Activated naive CD8-positive, alpha-beta T cell (primary cell): ENCODE data around the gene GRIK4.

Experiments used
- H3K27ac Mint-ChIP-seq: one replicate; pipeline ENCODE4 v1.8.0; 2021; ENCODE audit warnings: mixed read lengths
- H3K27me3 Mint-ChIP-seq: one replicate; pipeline ENCODE4 v1.8.0; 2021; ENCODE audit warnings: mixed read lengths
- H3K36me3 Mint-ChIP-seq: one replicate; pipeline ENCODE4 v1.8.0; 2021; ENCODE audit warnings: mixed read lengths
- H3K4me1 Mint-ChIP-seq: one replicate; pipeline ENCODE4 v1.8.0; 2021; ENCODE audit warnings: low read depth, mixed read lengths
- H3K4me3 Mint-ChIP-seq: one replicate; pipeline ENCODE4 v1.8.0; 2021; ENCODE audit warnings: mild to moderate bottlenecking, mixed read lengths
- H3K9me3 Mint-ChIP-seq: one replicate; pipeline ENCODE4 v1.8.0; 2021; ENCODE audit warnings: low read depth, mixed read lengths

The GRIK4 gene

DNA sequence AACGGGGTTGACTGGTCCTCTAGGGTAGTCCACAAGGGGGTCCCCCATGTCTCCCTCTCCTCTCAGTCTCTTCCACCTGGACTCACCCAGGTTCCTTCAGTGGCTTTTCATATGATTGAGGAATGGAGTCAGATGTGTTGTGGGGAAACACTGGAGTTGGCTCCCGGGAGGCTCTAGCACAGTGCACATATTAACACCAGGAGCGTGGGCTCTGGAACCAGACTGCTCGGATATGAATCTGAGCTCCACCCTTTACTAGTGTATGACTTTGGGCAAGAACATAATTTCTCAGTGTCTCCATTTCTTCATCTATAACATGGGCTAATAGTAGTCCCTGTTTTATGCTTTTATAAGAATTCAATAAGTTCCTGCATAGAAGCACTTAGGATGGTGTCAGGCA, 157.0 kb downstream of the GRIK4 start:
- no peak overlapping the region for H3K27ac Mint-ChIP-seq
- no peak overlapping the region for H3K4me3 Mint-ChIP-seq
- H3K9me3 Mint-ChIP-seq, result no peaks in the 10 kb centered on the region
- no peaks in the 10 kb centered on the region for H3K4me1 Mint-ChIP-seq
- H3K36me3 Mint-ChIP-seq, result no peaks in the 10 kb centered on the region
- H3K27me3 Mint-ChIP-seq, result peaks cover 8% of the 10 kb centered on the region

DNA sequence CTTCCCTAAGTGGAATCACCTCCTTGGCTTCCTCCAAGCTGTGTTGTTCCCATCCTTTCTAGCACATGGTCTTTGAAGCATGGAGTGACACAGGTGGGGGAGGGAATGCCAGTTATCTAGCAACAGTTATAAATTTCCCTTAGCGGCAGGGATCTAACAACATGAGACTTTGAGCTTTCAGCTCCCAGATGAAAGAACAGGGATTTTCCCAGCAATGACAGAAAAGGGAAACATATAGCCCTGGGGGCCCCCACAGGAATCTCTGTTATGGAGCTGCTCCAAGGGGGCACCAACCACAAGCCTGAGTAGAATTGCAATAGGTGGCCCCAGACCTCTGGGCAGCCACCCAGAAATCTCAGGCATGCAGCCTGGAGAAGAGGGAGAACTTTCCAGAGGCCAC, 163.0 kb downstream of the GRIK4 start:
- Mint-ChIP-seq H3K36me3 (no peaks in the 10 kb centered on the region), H3K9me3 (no peaks in the 10 kb centered on the region), H3K4me1 (no peaks in the 10 kb centered on the region), H3K4me3 (no peak overlapping the region), H3K27me3 (peaks cover 12% of the 10 kb centered on the region), H3K27ac (no peak overlapping the region)

DNA sequence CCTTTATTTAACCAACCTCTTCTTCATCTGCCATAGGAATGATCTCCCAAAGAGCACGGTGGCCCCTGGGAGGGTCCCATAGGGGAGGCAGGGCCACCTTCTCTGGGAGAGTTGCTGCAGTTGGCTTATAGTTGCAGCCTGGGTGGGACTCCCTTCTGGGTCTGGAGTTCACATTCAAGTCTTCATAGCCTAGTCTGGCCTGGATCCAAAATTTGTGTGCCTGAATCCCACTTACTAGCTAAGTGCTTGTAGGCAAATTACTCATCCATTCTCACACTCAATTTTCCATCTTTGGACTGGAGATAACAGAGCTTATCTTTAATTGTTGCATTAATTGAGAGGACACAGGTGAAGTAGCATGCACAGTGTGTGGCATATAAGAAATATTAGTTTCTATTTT, 163.6 kb downstream of the GRIK4 start:
- Mint-ChIP-seq H3K27me3 (peaks cover 12% of the 10 kb centered on the region), H3K27ac (no peak overlapping the region), H3K4me3 (no peak overlapping the region), H3K4me1 (no peaks in the 10 kb centered on the region), H3K36me3 (no peaks in the 10 kb centered on the region), H3K9me3 (no peaks in the 10 kb centered on the region)

DNA sequence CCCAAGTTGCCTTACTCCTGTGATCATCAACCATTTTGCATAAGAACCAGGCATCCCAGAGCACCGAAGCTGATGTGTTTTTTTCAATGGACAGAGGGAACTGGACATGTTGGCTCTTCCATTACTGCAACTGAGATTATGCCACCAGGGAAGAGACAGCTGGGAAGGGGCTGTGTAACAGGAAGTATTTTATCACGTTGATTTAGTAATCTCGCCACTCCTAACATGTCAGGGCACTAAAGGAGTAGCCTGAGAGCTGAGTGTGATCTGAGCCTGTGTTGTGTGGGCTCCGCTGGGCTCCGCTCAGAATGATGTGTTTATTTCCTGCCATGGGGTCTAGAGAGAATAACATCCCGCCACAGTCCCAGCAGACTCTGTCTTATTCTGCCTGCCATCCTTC, 165.4 kb downstream of the GRIK4 start:
- no peaks in the 10 kb centered on the region for H3K36me3 Mint-ChIP-seq
- no peaks in the 10 kb centered on the region for H3K9me3 Mint-ChIP-seq
- H3K27ac Mint-ChIP-seq, result no peak overlapping the region
- no peak overlapping the region for H3K4me3 Mint-ChIP-seq
- peaks cover 9% of the 10 kb centered on the region for H3K27me3 Mint-ChIP-seq
- no peaks in the 10 kb centered on the region for H3K4me1 Mint-ChIP-seq

DNA sequence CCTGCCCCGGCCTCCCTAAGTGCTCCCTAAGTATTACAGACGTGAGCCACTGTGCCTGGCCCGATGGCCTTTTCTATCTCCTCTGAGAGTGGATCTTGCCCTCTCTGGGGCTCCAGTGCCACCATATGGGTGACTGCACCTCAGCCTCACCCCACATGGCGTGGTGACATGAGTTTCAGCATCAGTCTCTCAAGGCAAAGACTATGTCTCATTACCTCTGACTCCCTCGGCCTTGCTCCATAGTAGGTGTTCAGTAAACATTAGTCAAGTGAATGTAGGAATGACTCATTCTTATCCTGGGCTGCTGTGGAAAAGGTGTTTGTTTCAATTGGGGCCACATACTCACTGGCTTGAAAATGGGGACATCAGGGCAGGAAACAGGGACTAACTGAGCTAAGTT, 168.8 kb downstream of the GRIK4 start:
- Mint-ChIP-seq H3K9me3 (no peaks in the 10 kb centered on the region), H3K27ac (no peak overlapping the region), H3K4me1 (no peaks in the 10 kb centered on the region), H3K27me3 (peaks cover 13% of the 10 kb centered on the region), H3K36me3 (no peaks in the 10 kb centered on the region), H3K4me3 (no peak overlapping the region)

DNA sequence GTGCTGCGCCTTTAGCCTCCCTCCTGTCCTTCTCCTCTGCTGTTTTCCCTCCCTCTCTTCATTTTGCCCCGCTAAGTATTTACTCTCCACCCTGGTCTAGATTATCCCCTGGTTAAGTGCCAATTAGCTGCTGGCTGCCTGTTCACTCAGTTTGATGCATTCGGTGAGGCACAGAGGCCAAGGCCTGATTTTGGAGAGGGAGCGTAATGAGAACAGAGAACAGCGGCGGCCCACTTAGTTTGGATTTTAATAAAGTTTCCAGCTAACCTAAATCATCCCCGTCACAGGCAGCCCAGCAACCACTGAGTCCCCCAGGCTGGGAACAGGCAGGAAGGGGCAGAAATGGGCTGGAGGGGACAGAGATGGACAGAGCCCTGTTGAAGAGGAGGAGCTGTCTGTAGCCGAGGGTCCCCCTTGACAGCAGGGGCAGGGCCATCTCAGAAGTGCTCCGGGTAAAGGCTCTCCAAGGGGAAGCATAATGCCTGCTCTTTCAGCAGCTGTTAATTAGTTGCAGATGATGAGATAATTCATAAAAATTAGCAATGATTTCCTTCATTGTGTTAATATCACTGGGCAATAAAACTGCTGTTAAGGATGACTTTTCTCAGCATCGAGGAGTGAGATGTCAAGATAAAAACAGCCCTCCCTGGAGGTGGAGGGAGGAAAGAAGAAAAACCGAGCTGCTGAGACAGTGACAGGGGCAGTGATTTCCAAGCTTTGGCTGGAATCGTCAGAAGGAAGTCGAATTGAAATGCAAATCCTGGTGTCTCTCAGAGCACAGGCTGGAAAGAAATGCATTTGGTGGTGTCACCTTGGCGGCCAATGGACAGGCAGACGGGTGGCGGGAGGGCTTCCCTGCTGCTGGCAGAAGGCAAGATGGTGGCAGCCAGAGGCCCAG, 170.1 kb downstream of the GRIK4 start:
- H3K4me1 Mint-ChIP-seq, result no peaks in the 10 kb centered on the region
- no peak overlapping the region for H3K27ac Mint-ChIP-seq
- peaks cover 15% of the 10 kb centered on the region for H3K27me3 Mint-ChIP-seq
- no peaks in the 10 kb centered on the region for H3K9me3 Mint-ChIP-seq
- no peaks in the 10 kb centered on the region for H3K36me3 Mint-ChIP-seq
- no peak overlapping the region for H3K4me3 Mint-ChIP-seq

DNA sequence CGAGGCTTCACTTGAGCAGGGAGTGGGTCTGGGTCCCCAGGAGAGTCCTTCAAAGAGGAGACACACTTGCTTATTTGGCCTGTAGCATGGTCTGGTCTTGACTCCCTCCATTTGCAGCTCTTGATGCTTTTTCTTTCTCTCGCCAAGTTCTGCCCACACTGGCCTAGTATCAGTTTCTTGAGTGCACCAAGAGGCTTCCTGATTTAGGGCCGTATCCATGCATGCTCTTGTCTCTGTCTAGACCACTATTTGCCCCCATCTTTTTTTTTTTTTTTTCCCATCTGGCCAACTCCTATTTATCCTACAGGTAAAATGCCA, 170.7 kb downstream of the GRIK4 start:
- Mint-ChIP-seq H3K9me3 (no peaks in the 10 kb centered on the region), H3K27ac (no peak overlapping the region), H3K27me3 (peaks cover 15% of the 10 kb centered on the region), H3K4me1 (no peaks in the 10 kb centered on the region), H3K36me3 (no peaks in the 10 kb centered on the region), H3K4me3 (no peak overlapping the region)

DNA sequence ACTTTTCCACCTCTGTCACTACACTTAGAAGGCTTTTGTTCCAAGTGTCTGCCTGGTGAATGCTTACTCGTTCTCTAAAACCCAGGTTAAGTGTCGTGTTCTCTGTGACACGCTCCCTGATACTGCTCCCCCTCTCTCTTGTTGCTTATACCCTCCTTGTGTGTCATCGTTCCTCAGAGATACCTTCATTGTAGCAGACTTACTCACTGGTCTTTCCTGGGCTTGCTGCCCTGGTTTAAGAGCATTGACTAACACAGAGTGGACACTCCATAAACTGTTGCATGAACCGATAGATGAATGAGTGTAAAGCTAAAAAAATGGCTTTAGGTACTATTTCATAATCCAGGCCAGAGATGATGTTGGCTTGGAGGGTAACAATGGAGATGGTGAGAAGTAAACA, 171.3 kb downstream of the GRIK4 start:
- no peak overlapping the region for H3K4me3 Mint-ChIP-seq

DNA sequence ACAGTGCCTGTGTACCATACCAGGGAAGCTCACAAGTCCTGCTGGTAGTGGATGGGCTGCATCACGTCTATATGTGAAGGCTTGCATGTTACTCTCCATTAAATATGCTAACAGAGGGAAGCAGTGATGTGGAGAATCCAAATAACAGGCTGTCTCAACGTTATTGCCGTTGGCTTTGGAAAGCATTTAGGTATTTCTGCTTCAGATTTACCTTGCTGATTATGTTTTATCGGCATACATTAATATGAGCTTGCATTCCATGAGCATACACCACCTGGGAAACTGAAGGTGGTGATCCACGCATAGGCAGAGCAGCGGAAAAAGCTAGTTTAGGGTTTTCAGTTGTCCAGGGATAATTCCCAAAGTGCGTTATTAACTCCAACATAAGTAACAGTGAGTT, 175.0 kb downstream of the GRIK4 start:
- Mint-ChIP-seq H3K4me3 (no peak overlapping the region), H3K27me3 (peaks cover 21% of the 10 kb centered on the region), H3K36me3 (no peaks in the 10 kb centered on the region), H3K27ac (no peak overlapping the region), H3K9me3 (no peaks in the 10 kb centered on the region), H3K4me1 (no peaks in the 10 kb centered on the region)

More for the DNA sequence above, 171.3 kb downstream of the GRIK4 start:
- peaks cover 16% of the 10 kb centered on the region for H3K27me3 Mint-ChIP-seq
- H3K36me3 Mint-ChIP-seq, result no peaks in the 10 kb centered on the region
- H3K4me1 Mint-ChIP-seq, result no peaks in the 10 kb centered on the region
- H3K9me3 Mint-ChIP-seq, result no peaks in the 10 kb centered on the region
- no peak overlapping the region for H3K27ac Mint-ChIP-seq

DNA sequence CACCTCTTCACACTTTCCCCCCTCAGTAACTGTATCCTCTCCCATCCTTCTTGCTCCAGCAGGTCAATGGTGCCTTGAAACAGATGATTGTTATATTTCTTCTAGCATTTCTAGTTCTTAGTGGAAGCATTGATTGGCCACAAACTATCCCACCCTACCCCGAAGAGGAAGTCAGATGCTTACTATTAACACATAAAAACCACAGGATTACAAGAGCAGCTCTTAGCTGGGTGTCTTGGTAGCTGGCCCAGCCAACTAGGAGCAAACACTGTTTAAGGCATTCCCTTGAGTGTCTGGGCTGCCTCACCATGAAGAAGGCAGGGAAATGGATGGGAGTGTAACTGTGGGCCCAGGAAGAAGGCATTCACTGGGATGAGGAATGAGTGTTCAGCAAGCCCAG, 176.6 kb downstream of the GRIK4 start:
- no peaks in the 10 kb centered on the region for H3K9me3 Mint-ChIP-seq
- no peak overlapping the region for H3K4me3 Mint-ChIP-seq
- H3K27ac Mint-ChIP-seq, result no peak overlapping the region
- no peaks in the 10 kb centered on the region for H3K36me3 Mint-ChIP-seq
- peaks cover 22% of the 10 kb centered on the region for H3K27me3 Mint-ChIP-seq
- no peaks in the 10 kb centered on the region for H3K4me1 Mint-ChIP-seq

DNA sequence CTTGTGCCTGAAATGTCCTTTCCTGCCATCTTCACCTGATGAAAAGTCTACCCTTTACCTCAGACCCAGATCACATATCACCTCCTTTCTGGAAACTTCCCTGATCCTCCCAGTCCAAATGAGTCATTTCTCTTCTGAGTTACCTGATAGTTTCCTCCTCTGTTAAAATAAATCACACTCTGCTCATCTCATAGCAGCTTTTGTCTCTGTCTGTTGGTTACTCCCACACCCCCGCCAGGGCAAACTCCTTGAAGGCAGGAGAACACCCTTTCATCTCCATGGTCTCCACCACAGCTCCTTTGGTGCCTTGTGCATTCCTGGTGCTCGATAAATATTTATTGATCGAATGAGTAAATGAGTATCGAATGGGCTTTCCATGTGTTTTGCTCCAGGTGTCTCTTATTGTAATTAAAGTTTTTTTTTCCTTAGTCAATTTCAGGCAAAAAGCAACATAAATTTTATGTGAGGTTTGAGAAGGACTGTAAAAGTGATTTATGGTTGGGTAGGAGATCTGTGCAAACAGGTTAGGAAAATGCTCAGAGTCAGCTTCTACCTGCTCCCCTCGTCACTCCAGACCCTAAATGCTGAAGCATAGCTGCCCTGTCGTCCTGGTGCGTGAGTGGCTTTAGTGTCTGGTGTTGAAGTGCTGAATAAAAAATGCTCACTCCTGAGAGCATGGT, 178.2 kb downstream of the GRIK4 start:
- Mint-ChIP-seq H3K9me3 (no peaks in the 10 kb centered on the region), H3K27me3 (peaks cover 18% of the 10 kb centered on the region), H3K4me3 (no peak overlapping the region)

DNA sequence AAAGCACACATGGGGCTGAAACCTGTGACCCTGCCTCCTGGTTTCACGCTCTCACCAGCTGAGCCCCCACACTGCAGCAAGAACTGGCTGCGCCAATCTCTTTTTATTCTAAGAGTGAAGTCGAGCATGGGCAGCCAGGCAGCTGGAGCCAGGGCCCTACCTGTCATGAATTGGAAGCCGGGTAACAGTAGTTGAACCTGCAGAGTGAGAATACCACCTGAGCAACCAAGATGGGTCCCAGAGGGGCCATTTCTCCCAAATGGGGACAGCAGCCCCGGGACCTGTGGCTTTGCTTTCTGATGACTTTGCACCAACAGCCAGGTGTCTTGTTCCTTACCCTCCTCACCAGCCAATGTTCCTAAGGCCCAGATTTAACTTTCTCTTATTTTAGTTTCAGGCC, 178.9 kb downstream of the GRIK4 start:
- Mint-ChIP-seq H3K4me1 (no peaks in the 10 kb centered on the region), H3K36me3 (no peaks in the 10 kb centered on the region), H3K27ac (no peak overlapping the region), H3K9me3 (no peaks in the 10 kb centered on the region), H3K27me3 (peaks cover 16% of the 10 kb centered on the region), H3K4me3 (no peak overlapping the region)

More for the DNA sequence above, 178.2 kb downstream of the GRIK4 start:
- Mint-ChIP-seq H3K36me3 (no peaks in the 10 kb centered on the region), H3K4me1 (no peaks in the 10 kb centered on the region), H3K27ac (no peak overlapping the region)

DNA sequence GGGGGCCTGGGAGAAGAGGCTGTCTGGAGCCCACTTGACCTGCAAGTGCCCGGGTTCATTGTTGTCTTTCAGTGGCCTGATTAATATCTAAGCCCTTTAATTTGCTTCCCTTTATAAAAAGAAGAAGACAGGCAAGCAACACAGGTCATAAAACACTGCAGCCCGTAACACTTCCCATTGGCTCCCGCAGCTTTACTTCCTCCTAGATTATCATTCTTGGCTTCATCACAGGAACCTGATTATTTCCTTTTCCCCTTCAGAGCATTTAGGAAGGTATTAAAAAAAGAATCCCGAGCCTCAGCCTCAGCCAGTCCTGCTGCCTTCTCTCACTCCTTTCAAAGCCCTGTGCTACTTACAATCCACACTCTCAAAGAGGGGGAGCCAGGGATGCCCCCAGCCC, 183.2 kb downstream of the GRIK4 start:
- Mint-ChIP-seq H3K36me3 (no peaks in the 10 kb centered on the region), H3K4me1 (no peaks in the 10 kb centered on the region), H3K27me3 (peaks cover 12% of the 10 kb centered on the region), H3K27ac (no peak overlapping the region), H3K9me3 (no peaks in the 10 kb centered on the region), H3K4me3 (no peak overlapping the region)

DNA sequence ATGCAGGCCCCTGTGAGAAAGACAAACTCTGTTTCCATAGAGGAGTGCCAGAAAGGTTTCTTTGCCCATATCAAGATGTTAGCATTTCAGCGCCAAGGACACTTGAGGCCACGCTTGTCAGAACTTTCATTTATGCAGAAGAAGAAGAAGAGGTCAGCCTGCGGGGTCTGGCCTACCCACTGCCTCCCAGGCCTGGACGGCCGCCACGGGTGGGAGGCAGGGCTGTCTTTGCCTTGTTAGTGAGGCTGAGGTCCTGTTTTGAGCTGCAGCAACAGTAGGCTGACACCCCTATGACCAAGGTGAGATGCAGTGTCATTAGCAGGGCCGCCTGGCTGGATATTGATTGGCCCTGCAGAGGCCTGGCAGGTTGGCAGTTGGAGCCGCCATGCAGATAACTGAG, 183.9 kb downstream of the GRIK4 start:
- Mint-ChIP-seq H3K4me1 (no peaks in the 10 kb centered on the region), H3K36me3 (no peaks in the 10 kb centered on the region), H3K4me3 (no peak overlapping the region), H3K27ac (no peak overlapping the region), H3K9me3 (no peaks in the 10 kb centered on the region), H3K27me3 (peaks cover 10% of the 10 kb centered on the region)

DNA sequence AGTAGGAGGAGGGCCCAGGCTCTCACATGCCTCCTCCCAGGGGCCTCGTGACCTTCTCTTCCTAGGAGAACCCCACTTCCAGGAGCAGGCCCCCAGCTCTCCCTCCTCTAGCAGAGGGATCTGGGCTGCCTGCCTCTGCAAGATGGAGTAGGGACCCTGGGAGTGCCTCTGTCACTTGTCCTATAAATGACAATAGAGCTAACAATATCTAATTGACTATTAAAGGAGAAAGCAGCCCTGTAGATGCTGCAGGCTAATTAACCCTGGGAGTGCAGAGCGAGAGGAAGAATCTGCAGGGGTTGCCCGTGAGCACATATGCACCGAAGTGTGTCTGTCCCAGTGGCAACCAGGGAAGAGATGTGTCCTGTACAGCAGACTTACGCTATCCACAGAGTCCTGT, 184.4 kb downstream of the GRIK4 start:
- H3K4me3 Mint-ChIP-seq, result no peak overlapping the region
- H3K27ac Mint-ChIP-seq, result no peak overlapping the region
- no peaks in the 10 kb centered on the region for H3K9me3 Mint-ChIP-seq
- no peaks in the 10 kb centered on the region for H3K4me1 Mint-ChIP-seq
- no peaks in the 10 kb centered on the region for H3K36me3 Mint-ChIP-seq
- peaks cover 10% of the 10 kb centered on the region for H3K27me3 Mint-ChIP-seq
